Measurements from ENCODE around the gene SNCA. TPM values are rescaled to one million over a fixed set of nuclear protein-coding genes. Genes with fewer than 3 reads are reported as not detected.
A peak's percentile ranks its signal among the peaks of the same experiment; 100 is the strongest.

SNCA gene
- total RNA-seq (2022) (29.1 and 34.8 TPM in 2 replicates), Bru-seq, nascent RNA (percentile 73 among the genes with signal in this experiment), BruChase-seq, experiment 1, labeled RNA remaining after a 6-hour chase (percentile 51 among the genes with signal in this experiment), BruChase-seq, experiment 2, labeled RNA remaining after a 2-hour chase (percentile 63 among the genes with signal in this experiment)
- long read RNA-seq, transcript SNCA-203 (6 exons, 1,420 nt) = minor isoform, 34 of 90 reads
- long read RNA-seq, transcript SNCA-205 (6 exons, 1,290 nt) = major isoform, 42 of 90 reads
- long read RNA-seq, partial matches to known transcripts = 4 of 90 reads
- long read RNA-seq, other reads (novel, unspliced or antisense) = 8 of 90 reads

- peak within 1 kb of the TSS; percentile 2 for H3K27ac Mint-ChIP-seq (ENCODE audit: low read depth, unreplicated experiment)
- peak within 1 kb of the TSS; percentile 89 for H3K4me3 Mint-ChIP-seq (ENCODE audit: unreplicated experiment)
- no peaks in the 10 kb centered on the region for H3K9me3 Mint-ChIP-seq (ENCODE audit: unreplicated experiment)
- DNase-seq (ENCODE audit: unreplicated experiment) = peak; percentile 84
- ChIA-PET CTCF (no interaction called here), POLR2A (interaction anchor here (0.6 to 2.4 kb wide), 3 partner anchors 10 to 156 kb away, joined by 3 to 17 read pairs (median 11); no protein-coding TSS in a partner anchor)
- peaks cover 13% of the 10 kb centered on the region for H3K36me3 Mint-ChIP-seq (ENCODE audit: insufficient read depth, unreplicated experiment)
- no peak for TF ChIP-seq CTCF (IDR thresholded peaks at IDR 0.05; ENCODE audit: unreplicated experiment)
- peaks cover 19% of the 10 kb centered on the region for H3K4me1 Mint-ChIP-seq (ENCODE audit: insufficient read depth, unreplicated experiment)
- no peaks in the 10 kb centered on the region for H3K27me3 Mint-ChIP-seq (ENCODE audit: insufficient read depth, unreplicated experiment)
- BruUV-seq (replicated peaks) = no TSS peak
- intact Hi-C loops (cut with micrococcal nuclease) = loop anchor here (1.0 to 5.0 kb wide), 4 partner anchors 32 to 179 kb away; no protein-coding TSS in a partner anchor
These were observed at the start of gene SNCA for GRCh38 chr4:89836897-89837384. SNCA (minus strand) TSS chr4:89837161; CDS start chr4:89835667, 1,494 bp downstream.

GRCh38 chr4:89879215-89879614, 42.3 kb upstream of the SNCA start:
- DNase-seq (ENCODE audit: unreplicated experiment) = no peak
- no peak for TF ChIP-seq CTCF (IDR thresholded peaks at IDR 0.05; ENCODE audit: unreplicated experiment)
- no TSS peak for BruUV-seq (replicated peaks)
- CTCF ChIA-PET = interaction anchor here (0.6 to 1.9 kb wide), 9 partner anchors 9 to 447 kb away, joined by 3 to 7 read pairs (median 4); no protein-coding TSS in a partner anchor
- POLR2A ChIA-PET = interaction anchor here (0.6 to 1.3 kb wide), 4 partner anchors 44 to 409 kb away, joined by 3 to 4 read pairs (median 4); no protein-coding TSS in a partner anchor
- Mint-ChIP-seq H3K27ac (ENCODE audit: low read depth, unreplicated experiment) (no peak overlapping the region), H3K4me3 (ENCODE audit: unreplicated experiment) (no peak overlapping the region), H3K4me1 (ENCODE audit: insufficient read depth, unreplicated experiment) (peaks cover 5% of the 10 kb centered on the region), H3K27me3 (ENCODE audit: insufficient read depth, unreplicated experiment) (no peaks in the 10 kb centered on the region), H3K9me3 (ENCODE audit: unreplicated experiment) (no peaks in the 10 kb centered on the region), H3K36me3 (ENCODE audit: insufficient read depth, unreplicated experiment) (no peaks in the 10 kb centered on the region)
- intact Hi-C loops (cut with micrococcal nuclease) = no loop called here

GRCh38 chr4:89878611-89879010, 41.6 kb upstream of the SNCA start:
- H3K27me3 Mint-ChIP-seq (ENCODE audit: insufficient read depth, unreplicated experiment) = no peaks in the 10 kb centered on the region
- H3K4me3 Mint-ChIP-seq (ENCODE audit: unreplicated experiment) = no peak overlapping the region
- peak; percentile 17 for DNase-seq (ENCODE audit: unreplicated experiment)
- no TSS peak for BruUV-seq (replicated peaks)
- peaks cover 5% of the 10 kb centered on the region for H3K4me1 Mint-ChIP-seq (ENCODE audit: insufficient read depth, unreplicated experiment)
- no peaks in the 10 kb centered on the region for H3K36me3 Mint-ChIP-seq (ENCODE audit: insufficient read depth, unreplicated experiment)
- CTCF ChIA-PET = interaction anchor here (0.6 to 1.9 kb wide), 7 partner anchors 10 to 446 kb away, joined by 3 to 7 read pairs (median 4); no protein-coding TSS in a partner anchor
- POLR2A ChIA-PET = interaction anchor here (0.6 to 1.3 kb wide), 4 partner anchors 10 to 218 kb away, joined by 3 to 4 read pairs (median 3); no protein-coding TSS in a partner anchor
- H3K9me3 Mint-ChIP-seq (ENCODE audit: unreplicated experiment) = no peaks in the 10 kb centered on the region
- no peak for TF ChIP-seq CTCF (IDR thresholded peaks at IDR 0.05; ENCODE audit: unreplicated experiment)
- no peak overlapping the region for H3K27ac Mint-ChIP-seq (ENCODE audit: low read depth, unreplicated experiment)
- intact Hi-C loops (cut with micrococcal nuclease) = no loop called here

GRCh38 chr4:89876548-89876947, 39.6 kb upstream of the SNCA start:
- H3K27me3 Mint-ChIP-seq (ENCODE audit: insufficient read depth, unreplicated experiment) = no peaks in the 10 kb centered on the region
- H3K36me3 Mint-ChIP-seq (ENCODE audit: insufficient read depth, unreplicated experiment) = no peaks in the 10 kb centered on the region
- no TSS peak for BruUV-seq (replicated peaks)
- POLR2A ChIA-PET = no interaction called here
- H3K4me1 Mint-ChIP-seq (ENCODE audit: insufficient read depth, unreplicated experiment) = peaks cover 5% of the 10 kb centered on the region
- H3K4me3 Mint-ChIP-seq (ENCODE audit: unreplicated experiment) = no peak overlapping the region
- H3K9me3 Mint-ChIP-seq (ENCODE audit: unreplicated experiment) = no peaks in the 10 kb centered on the region
- intact Hi-C loops (cut with micrococcal nuclease) = no loop called here
- TF ChIP-seq CTCF (IDR thresholded peaks at IDR 0.05; ENCODE audit: unreplicated experiment) = no peak
- no peak for DNase-seq (ENCODE audit: unreplicated experiment)
- H3K27ac Mint-ChIP-seq (ENCODE audit: low read depth, unreplicated experiment) = no peak overlapping the region
- CTCF ChIA-PET = interaction anchor here (0.7 to 0.8 kb wide), 3 partner anchors 26 to 219 kb away, joined by 3 to 8 read pairs (median 3); no protein-coding TSS in a partner anchor
